Activated T-cell treated with anti-CD3 and anti-CD28 coated beads for 4 hours (primary cell): ENCODE measurements around the gene CEACAM19.
"Not testable (repeated sequence)": the region's sequence is repeated elsewhere in the genome, so short reads cannot be mapped to it uniquely, and the experiment has no call there.

ENCODE experiments used
- DNase-seq: peaks from one replicate; pipeline ENCODE4 v3.0.0-alpha.2; 2020

CEACAM19 gene

DNA sequence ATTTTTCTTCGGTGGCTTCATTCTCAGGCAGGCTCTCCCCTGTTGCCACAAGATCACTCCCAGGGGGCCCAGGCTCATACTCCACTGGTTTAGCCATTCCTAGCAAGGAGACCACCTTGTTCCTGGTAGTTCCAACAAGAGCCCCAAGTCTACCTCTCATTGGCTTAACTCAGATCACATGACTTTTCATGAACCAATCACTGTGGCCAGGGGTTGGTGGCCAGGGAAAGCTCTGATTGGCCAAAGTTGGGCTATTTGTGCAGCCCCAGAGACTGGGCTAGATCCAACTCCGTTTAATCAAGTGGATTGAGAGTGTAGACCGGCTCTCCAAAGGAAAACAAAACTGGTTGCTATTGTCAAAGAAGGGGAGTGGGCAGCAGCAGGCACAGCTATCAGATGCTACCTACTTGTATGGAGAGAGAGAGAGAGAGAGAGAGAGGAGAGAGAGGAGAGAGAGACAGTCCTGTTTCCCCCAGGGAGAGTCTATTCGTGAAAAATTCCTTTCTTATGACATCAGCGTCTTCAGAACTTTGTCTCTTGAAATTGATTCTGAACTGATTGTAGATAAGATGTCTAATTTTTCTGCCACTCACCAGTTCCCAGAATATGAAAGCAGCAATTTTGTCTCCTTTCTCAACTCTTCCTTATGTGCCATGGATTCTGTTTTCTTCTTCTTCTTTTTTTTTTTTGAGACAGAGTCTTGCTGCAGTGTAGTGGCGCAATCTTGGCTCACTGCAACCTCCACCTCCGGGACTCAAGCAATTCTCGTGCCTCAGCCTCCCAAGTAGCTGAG is 5.9 kb downstream of the CEACAM19 start:
- no peak for DNase-seq

DNA sequence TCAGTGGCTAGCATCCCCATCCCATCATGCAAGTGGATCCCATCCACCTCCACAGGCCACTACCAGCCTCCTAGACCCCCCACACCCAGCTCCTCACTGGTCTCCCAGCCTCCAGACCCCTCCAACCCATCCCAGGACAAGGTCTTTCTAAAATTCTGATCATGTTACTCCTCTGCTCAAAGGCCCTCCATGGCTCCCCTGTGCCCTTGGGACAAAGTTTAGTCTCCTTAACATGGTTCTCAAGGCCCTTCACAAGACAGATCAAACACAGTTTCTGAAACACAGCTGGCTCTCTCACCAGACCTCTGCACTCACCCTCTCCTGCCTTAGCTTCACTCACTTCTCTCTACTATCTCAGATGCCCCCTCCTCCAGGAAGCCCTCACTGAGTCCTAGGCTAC is 9.3 kb downstream of the CEACAM19 start:
- no peak for DNase-seq

DNA sequence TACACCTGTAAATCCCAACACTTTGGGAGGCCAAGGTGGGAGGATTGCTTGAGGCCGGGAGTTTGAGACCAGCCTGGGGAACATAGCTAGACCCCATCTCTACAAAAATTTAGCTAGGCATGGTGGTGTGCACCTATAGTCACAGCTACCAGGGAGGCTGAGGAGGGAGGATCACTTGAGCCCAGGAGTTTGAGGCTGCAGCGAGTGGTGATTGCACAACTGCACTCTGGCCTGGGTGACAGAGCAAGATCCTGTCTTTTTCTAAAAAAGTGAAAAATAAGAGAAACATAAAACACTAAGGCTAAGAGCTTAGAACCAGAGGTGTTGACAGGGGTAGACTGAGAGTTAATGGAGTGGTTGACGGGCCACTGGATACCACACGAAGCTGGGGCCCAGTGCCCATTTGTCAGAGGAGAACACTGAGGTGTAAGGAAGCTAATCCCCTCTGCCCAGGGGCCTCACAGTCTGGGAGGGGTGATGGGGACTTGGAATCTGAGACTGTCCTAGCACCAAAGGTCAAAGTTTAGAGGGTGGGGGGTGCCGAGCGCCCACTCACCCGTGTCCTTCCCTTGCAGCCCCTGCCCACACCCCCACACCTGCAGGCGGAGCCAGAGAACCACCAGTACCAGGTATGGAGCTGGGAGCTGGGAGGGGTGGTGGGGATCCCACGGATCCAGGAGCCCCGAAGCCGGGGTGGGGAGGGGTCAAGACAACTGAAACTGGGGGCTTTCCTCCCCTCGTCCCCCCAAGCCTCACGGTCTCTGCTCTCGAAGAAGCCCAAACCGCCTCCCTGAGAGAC is 10.9 kb downstream of the CEACAM19 start:
- DNase-seq = no peak

DNA sequence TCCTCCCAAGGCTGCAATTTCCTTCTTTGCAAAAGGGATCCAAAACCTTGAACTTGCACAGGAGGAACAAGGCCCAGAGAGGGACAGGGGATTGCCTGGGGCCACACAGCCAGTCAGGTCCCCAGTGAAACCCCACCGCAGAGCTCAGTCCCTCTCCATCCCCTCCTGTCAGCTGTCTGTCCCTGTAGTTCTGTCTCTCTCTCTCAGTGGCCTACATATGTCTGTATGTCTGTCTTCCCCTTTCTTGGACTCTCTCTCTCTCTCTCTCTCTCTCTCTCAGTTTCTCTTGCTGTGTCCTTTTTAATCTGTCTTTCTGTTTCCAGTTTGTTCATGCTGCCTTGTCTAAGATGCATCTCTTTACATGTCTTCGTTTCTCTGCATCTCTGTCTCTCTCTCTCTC is 11.5 kb downstream of the CEACAM19 start:
- no peak for DNase-seq

DNA sequence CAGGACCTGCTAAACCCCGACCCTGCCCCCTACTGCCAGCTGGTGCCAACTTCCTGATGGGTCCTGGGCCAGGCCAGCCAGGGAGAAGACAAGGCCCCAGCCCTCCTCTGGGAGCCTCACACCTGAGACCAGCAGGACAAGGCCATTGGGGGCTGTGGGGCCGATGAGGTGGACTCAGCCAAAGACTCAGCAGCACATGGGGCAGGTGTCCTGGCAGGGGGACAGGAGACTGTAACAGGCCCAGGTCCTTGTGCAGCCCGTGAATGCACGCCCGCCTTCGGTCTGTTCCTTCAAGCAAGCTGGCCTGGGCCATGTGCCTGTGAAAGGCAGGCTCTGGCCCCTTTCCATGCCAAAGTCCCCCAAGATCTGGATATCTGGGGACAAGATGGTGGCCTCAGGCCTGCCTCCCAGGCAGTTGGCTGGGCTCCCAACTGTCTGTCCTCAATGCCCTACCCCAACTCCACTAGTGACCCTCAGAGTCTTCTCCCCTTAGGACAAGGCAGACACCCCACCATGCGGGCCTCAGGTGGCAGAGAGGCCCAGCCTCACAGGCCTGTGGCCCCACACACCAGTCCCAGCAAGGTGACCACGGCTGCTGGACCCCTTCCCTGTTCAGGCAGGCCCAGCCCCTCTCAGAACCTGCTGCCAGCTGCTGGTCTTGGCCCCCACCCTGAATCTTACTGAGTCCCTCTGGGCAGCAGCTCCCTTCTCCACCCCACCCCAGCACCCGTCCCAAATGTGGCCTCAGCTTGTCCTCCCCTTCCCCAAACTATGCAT is 12.3 kb downstream of the CEACAM19 start:
- no peak for DNase-seq

DNA sequence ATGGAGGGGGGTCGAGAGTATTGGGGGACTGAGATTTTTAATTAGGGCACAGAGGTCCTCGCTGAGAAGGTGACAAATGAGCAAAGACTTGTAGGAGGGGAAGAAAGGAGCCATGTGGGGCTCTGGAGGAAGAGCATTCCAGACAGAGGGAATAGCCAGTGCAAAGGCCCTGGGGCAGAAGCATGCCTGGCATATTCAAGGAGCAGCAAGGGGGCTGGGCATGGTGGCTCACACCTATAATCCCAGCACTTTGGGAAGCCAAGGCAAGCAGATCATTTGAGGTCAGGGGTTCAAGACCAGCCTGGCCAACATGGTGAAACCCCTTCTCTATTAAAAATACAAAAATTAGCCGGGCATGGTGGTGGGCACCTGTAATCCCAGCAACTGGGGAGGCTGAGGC is 13.1 kb downstream of the CEACAM19 start:
- DNase-seq = not testable (repeated sequence)

DNA sequence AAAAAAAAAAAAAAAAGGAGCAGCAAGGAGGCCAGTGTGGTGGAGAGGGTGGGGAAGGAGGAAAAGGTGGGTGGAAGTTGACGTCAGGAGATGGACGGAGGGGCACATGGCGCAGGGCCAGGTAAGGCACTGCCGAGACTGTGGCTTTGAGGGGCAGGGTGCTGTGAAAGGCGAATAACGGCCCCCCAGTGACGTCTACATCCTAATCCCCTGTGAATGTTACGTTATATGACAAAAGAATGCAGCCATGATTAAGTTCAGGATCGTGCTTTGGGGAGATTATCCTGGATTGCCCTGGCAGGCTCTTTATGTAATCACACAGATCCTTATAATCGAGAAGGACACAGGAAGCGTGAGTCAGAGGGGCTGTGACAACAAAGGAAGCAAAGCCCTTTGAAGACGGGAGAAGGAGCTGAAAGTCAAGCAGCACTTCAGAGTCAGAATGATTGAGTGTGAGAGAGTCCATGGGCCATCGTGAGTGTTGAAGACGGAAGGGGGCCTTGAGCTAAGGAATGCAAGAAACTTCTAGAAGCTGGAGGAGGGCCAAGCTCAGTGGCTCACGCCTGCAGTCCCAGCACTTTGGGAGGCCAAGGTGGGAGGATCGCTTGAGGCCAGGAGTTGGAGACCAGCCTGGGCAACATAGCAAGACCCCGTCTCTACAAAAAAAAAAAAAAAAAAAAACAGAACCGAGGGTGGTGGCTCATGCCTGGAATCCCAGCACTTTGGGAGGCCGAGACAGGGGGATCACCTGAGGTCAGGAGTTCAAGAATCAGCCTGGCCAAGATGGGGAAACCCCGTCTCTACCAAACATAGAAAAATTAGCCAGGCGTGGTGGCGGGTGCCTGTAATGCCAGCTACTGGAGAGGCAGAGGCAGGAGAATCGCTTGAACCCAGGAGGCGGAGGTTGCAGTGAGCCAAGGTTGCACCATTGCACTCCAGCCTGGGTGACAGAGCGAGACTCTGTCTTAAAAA is 13.9 kb downstream of the CEACAM19 start:
- no peak for DNase-seq

DNA sequence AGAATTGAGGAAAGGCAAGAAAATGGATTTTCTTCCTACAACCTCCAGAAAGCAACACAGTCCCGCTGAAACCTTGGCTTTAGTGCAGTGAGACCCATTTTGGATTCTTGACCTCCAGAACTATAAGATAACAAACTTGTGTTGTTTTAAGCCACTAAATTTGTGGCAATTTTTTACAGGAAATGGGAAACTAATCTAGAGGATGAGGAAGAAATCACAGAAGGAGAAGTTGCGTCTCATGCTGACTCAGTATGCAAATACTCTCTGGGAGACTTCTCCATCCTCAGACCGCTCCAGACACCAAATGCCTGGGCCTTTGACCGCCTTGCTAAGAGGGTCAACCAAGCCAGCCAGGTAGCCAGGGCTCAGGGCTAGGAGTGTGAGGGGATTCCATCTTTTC is 14.6 kb downstream of the CEACAM19 start:
- no peak for DNase-seq

DNA sequence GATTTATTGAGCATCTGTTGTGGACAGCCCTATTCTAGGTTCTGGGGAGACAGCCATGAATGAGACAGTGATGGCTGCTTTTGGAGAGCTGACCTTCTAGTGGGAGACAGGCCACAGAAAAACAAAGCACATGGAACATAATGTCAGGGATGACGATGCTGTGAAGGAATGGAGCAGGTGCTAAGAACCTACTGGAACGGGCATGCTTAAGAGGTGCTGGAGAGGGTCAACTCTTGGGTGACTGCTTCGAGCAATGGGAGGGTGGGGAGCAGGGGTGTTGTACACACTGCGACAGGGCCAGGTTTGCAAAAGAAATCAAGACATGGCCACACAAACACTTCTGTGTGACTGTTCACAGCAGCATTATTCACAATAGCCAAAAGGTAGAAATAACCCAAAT is 15.6 kb downstream of the CEACAM19 start:
- DNase-seq = no peak

DNA sequence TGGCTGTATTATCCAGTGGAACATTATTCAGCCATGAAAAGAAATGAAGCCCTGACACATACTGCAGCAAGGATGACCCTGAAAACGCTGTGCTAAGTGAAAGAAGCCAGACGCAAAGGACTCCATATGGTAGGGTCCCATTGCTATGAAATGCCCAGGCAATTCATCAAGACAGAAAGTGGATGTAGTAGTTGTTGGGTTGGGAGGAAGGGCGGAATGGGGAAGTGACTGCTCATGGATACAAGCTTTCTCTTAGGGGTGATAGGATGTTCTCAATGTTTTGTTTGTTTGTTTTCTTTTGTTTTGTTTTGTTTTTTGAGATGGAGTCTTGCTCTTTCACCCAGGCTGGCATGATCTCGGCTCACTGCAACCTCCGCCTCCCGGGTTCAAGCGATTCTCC is 16.6 kb downstream of the CEACAM19 start:
- no peak for DNase-seq

DNA sequence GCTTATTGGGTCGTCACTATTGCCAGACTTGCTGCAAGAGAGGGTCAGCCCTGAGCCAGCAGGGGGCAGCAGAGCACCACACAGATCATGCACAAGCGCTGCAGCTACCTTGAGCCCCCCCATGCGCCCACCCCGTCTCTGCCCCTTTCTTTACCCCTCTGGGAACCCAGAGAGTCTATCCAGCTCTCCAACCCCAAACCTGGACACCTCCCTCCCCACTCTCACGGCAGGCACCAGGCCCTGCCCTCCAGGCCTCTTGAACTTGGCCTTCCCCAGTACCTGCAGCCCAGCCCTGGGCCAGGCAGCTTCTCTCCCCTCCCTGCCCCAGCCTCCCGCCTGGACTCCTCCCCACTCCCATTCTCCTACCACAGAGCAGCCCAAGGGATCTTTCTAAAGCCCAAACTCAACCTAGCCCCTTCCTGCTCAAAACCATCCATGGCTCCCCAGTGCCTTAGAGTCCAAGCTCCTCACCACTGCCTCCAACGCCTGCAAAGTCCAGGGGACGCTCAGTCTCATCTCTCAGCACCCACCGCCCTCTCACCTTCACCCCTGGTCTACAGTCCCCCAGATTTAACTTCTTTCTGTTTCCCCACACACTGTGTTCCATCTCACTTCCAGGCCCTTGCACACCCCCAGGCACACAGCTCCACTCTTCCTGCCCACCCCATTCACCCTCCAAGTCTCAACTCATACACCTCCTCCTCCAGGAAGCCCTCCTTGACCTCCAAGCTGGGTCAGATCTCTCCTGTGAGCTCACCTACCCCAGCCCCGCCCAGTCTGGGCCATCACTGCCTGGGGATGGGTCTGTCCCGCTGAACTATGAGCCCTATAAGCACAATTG is 18.2 kb downstream of the CEACAM19 start:
- DNase-seq = peak; percentile 77

DNA sequence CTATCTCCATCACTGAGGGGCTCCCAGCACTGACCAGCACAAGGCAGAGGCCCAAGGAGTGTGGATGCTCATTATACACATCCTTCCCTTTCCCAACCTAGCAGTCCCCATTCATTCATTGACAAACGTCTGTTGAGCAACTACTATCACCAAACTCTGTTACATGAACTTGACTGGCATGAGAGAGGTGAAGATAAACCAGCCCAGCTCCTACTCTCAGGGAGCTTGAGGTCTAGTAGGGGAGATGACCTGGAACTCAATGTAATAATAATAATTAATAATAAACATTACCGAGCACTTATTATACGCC is 18.8 kb downstream of the CEACAM19 start:
- DNase-seq = no peak

DNA sequence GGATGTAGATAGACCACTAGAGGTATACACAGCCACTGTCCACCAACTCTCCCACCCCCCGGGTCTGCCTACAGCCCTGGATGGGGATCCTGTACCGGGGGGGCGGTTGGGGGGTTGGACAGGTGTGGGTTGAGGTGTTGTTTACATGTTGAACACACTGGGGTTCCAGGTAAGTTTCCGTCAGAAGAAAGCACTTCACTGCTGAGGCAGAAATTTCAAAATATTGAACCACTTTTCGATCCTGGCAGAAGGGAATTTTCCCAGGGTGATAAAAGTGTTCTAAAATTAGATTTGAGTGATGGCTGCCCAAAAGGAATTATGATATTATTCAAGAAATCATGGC is 21.1 kb downstream of the CEACAM19 start:
- no peak for DNase-seq

DNA sequence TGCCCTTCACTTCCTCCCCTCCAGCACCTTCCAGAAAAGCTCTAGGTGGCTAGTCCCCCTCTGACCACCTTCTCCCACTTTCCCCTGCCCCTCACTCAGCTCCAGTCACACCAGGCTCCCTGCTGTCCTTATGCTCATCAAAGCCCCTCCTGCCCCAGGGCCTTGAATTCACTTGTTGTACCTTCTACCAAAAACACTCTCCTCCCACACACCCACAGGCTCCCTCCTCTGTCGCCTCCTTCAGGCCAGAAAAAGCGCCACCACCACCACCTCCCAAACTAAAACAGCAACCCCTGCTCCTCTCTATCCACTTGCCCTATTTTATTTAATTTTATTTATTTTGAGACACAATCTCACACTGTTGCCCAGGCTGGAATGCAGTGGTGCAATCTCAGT is 22.9 kb downstream of the CEACAM19 start:
- no peak for DNase-seq

DNA sequence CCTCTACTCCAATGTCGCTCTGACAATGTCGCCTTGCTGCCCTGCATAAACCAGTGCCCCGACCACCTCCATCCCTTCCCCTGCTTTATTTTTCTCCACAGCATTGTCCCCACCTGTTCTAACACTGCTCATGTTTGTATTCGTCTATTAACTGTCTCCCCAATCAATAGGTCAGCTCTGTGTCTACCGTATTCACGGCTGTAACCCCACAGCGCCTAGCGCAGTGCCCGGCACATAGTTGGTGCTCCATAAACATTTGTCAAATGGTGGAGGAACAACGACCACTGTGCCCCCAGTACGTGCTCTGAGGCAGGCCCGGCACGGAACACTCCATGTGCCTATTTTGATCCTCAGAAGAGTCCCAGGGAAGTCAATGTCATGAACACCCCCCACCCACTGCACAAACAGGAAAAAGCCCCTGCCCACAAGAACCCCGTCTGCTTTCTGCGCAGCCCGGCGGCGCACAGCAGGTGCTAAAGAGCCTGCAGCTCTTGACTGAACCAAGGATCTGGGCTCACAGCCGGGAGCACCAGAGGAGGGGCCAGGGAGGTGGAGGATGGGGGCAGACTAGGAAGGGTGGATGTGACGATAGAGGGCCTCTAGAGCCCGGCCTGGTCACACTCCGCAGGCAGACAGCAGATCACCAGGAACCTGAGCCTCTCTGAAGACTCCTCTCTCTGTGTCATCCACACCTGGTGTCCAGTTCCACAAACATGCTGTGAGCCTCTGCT is 25.8 kb downstream of the CEACAM19 start:
- no peak for DNase-seq

DNA sequence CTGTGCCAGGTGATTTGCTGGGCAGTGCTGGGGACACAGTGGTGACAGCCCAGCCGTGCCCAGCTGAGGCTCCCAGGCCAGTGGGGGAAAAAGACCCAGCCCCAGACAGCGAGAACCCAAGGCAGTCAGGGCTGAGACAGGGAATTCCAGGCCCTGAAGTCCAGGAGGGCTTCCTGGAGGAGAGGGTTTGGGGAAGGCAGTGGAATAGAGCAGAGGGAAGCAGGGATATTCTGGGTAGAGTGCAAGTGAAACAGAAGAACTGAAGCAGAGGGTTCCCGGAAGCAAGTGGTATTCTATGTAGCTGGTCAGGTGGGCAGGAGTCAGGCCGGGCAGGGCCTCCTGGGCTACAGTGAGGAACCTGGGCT is 26.4 kb downstream of the CEACAM19 start:
- DNase-seq = no peak

DNA sequence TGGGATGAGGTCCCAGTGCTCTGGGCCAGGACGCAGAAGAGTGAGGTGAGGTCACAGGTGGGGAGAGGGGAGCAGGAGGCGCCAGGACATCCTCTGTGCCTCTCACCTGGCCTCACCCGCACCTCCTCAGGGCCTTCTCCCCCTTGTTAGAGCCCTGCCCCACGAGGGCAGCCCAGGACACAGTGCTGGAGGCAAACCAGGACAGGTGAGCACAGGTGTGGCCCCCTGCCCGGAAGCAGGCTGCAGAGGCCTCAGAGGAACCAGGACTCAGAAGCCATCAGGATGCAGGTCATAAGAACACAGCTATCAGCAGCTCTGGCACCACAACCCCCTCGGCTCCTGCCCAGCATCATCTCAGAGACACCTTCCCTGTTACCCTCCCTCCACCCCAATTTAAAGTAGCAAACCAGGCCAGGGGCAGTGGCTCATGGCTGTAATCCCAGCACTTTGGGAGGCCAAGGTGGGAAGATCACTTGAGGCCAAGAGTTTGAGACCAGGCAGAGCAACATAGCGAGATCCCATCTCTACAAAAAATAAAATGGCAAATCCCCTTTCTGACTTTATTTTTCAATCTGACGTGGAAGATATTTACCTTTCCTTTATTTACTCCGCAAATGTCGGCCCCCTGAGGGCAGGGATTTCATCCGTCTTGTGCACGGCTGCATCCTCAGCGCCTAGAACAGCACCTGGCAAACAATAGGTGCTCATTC is 27.4 kb downstream of the CEACAM19 start, which contains the start of gene CEACAM16:
TSS of gene CEACAM16 (plus strand) at position 660 of the 710 bp plus-strand sequence. CDS start 2,306 bp downstream, outside the sequence.
- no peak for DNase-seq

DNA sequence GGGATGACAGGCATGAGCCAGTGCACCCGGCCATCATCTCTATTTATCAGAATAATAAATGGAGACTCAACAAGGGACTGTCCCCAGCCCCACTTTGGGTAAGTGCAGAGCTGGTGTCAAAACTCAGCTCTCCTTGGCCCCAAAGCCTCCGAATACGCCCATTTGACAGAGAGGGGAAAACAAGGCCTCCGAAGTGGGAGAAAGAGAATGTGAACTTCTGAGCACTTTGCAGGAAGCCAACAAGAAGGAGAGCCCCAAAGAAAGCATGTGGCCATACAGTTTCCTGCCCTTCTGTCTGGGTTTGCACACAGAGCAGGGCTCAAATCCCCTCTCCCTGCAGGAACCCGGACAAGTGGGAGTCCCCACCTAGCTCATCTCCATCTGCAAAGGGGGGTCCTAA is 29.3 kb downstream of the CEACAM19 start:
- no peak for DNase-seq

DNA sequence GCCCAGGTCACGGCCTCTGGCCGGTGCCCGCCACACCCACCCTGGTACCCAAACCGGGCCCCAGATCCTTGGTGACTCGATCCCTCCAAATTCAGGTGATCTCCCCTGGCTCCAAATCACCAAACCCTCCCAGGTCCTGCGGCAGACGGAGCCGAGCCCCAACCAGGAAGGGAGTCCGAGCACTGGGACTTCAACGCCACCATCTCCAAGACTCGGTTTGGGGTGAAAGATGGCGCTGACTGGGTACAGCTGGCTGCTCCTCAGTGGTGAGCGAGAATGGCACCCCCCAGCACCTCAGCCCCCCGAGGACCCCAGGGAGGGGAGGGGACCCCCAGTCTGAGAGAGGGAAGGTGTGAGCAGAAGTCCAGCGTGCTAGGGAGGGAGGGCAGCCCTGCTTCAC is 29.9 kb downstream of the CEACAM19 start:
- no peak for DNase-seq

DNA sequence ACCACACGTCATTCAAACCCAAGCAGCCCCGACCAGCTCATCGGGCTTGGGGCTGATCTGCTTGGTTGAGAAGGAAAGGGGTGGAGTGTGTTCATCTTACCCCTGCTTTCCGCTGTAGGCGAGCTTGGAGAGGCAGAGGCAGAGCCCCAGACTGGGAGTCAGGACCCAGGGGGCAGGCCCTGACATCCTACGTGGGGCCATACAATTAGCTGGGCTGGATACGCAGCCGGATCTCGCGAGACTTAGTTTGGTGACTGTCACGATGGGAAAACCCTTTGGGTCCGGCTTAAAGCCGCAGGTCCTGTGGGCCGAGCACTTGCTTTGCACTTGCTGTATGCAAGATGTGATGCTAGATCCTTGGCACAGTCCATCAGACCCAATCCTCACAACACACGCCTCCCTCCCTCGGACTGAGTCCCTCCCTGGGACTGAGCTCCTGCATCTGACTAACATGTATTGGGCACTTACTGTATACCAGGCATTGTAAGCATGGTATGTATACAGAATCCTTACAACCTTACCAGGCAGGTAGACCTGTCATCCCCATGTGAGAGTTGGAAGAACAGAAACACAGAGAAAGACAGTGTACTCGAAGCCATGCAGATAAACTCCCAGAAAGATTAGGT is 31.4 kb downstream of the CEACAM19 start:
- DNase-seq = no peak
